NCI-H446 (cell line): ENCODE results near the gene CXCL11.
"Not testable (repeated sequence)": the region's sequence is repeated elsewhere in the genome, so short reads cannot be mapped to it uniquely, and the experiment has no call there.

Source experiments
- DNase-seq, 2 experiments: peaks; one replicate each; lab custom pipeline; 2025; lab: John Stamatoyannopoulos, UW

The CXCL11 gene

DNA sequence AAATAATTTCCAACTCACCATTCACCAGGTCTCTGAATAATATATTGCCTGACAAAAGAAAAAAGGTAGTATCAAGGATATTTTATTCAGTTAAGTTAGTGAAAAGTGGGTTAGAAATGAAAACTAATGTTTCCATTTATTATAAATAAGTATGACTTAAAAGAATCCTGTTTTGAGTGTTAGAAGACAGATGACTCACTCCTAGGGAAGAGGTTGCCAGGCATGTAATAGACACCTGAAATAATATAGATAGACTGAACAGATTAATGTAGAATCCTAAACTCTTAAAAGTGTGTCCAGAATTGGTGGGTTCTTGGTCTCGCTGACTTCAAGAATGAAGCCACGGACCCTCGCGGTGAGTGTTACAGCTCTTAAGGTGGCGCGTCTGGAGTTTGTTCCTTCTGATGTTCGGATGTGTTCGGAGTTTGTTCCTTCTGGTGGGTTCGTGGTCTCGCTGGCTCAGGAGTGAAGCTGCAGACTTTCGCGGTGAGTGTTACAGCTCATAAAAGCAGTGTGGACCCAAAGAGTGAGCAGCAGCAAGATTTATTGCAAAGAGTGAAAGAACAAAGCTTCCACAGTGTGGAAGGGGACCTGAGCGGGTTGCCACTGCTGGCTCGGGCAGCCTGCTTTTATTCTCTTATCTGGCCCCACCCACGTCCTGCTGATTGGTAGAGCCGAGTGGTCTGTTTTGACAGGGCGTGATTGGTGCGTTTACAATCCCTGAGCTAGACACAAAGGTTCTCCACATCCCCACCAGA is 6.5 kb upstream of the CXCL11 start:
- not testable (repeated sequence) for DNase-seq

DNA sequence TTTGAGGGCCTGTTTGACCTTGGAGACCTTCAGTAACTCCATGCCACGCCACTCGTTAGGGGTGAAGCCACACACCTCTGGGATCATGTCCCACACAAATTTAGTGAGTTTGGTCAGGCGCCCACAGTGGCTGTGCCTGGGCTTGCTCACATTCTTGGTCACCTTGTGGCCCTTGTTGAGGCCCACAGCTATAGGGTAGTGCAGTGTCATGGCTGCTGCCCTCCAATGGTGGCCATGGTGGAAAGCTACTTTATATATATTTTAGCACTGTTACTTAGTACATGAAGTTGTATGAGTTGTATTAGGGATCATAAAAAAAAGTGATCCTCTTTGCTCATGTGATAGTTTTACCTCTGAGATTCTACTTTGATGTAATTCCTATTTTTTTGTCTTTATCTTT is 985 bp upstream of the CXCL11 start:
- no peak for DNase-seq

DNA sequence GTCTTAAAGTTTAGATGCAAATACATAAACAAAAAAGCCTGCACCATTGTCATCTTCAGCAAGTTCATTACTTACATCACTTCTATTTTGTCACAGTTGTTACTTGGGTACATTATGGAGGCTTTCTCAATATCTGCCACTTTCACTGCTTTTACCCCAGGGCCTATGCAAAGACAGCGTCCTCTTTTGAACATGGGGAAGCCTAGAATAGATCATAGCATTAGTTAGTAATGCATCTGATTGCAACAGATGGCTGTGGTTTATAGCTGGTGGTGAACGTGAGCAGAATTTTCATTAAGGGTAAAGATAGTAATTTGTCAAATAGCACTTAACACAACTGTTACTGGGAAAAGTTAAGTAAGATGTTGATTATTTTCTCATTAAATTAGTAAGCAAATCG is 729 bp downstream of the CXCL11 start:
- no peak for DNase-seq

DNA sequence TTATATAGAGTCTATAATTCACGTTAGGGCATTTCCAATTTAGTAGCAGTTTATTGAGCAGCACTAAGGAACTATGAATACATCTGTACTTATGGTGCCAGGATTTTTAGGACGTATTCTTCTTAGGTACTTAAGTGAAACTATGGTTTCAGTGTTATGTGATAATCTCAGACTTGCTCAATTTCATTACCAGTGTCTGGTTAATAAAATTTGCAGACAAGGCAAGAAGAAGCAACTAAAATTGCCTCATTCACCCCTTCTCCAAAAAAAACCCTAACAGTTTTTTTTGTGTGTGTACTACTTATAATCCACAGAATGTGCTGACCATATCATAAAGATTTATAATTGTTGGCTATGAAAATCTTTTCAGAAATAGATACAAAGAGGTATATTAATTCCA is 6.6 kb downstream of the CXCL11 start:
- no peak for DNase-seq

DNA sequence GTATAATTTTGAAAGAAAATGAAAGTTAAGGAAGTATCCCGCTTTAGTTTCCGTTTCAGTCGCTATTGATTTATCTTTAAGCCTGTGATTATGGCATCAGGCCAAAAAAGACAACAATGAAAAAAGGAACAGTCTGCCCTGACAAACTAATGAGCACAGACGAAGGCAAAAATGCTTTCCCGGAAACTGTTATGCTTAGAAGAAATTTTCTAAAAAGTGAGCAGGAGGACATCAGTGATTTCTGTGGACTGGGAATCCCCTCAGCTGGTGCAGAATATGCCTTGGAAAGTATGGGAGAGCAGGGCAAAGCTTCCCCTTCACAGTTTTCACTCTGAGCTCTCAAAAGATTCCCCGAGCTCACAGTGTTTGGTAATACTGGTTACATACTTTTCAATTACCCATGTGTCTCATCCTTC is 7.5 kb downstream of the CXCL11 start:
- DNase-seq = no peak

DNA sequence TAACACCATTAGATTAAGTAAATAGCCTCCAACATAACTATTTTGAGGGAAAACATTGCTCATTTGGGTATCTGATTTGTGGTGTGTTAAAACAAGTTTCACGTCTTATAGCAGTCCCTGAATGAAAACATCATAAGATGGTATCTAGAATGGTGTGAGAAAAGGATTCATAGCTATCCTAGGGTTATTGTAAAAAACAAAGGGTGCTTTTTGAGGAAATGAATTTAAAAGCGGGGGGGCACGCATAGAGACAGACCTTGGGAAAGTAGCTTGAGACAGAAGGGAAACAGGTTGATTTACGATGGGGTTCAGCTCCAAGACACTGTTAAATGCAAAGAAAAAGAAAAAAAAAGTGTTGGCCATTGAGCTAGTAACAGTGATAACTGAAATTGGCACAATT is 11.8 kb downstream of the CXCL11 start:
- DNase-seq = no peak

DNA sequence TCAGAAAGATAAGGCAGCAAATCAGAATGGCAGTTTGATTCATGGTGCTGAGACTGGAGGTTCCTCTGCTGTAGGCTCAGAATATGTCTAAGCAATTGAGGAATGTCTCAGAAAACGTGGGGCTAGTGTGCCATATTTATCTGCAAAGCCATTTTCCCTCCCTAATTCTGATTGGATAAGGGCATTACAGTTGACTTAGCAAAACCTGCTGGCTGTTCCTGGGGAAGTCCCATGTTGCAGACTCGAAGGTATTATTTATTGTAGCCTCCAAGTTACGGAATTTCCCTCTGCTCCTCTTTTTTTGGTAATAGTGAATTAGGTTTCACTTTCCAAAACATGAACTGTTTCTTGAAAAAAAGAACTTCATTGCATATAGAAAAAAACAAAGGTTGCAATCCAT is 12.5 kb downstream of the CXCL11 start, which contains the start of gene CXCL10:
TSS of gene CXCL10 (minus strand) at position 109 of the 400 bp plus-strand sequence. CDS start at position 43, 66 bp downstream.
- DNase-seq = no peak

DNA sequence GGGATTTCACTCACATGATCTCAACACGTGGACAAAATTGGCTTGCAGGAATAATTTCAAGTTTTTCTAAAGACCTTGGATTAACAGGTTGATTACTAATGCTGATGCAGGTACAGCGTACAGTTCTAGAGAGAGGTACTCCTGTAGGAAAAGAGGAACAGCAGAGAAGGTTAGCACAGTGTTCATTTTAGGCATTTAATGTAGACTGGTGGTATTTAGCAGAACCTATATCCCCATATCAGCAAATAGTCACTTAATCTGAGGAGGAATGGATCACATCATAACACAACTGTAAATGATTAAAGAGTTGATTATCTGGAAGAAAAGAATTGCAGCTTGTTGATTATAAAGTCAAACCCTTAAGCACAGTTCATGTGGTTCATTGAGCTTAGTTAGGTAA is 13.2 kb downstream of the CXCL11 start:
- DNase-seq = no peak

DNA sequence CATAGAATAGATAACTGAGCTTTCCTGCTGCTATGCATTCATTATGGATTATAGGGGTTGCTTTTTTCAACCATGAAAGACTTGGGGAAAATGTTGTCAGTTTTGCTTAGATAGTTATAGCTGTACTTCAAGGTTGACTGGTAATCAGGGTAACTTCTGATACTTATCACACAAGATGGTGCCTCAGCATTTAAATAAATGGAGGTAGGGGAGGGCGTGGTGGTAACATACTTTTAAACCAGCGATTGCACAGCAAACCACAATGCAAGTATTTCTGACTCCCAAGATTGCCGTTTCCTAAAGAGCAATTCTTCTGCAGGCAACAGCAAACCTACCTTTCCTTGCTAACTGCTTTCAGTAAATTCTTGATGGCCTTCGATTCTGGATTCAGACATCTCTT is 13.8 kb downstream of the CXCL11 start:
- DNase-seq = no peak

DNA sequence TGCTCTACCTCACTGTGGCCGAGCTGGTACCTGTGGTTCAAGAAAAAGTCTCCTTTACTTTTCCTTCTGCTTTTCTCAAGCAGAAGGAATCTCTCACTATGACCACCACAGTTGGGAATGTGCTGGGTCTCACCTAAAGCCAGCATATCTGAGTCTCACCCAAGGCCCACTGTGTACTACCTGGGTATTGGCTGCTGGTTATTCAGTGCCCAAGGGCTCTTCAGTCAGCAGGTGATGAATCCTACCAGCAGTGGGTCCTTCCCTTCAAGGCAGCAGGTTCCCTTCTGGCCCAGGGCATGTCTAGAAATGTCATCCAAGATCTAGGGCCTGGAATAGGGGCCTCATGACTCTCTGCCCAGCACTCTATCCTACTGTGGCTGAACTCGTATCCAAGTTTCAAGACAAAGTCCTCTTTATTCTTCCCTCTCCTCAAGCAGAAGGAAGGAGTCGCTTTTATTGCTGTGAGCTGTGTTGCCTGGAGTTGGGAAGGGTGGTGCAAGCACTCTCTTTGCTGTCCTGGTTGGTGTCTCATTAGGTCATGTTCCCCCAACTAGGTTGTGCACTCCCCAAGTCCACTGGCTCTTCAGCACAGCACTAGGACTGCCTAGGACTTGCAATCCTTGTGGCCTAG is 18.7 kb downstream of the CXCL11 start:
- DNase-seq = no peak

DNA sequence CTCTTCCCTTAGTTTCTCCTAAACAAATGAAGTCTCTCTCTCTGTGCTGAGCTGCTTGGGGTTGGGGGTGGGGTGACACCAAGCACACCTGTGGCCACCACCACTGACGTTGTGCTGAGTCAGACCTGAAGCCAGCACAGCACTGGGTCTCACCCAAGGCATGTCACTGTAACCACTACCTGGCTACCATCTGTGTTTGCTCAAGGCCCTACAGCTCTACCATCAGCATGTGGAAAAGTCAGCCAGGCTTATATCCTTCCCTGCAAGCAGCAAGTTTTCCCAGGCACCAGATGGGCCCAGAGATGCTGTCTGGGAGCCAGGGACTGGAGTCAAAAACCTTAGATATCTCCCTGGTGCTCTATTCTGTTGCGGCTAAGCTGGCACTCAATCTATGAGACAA is 19.5 kb downstream of the CXCL11 start:
- DNase-seq = peak in 1 of 2 experiments; percentile 69

DNA sequence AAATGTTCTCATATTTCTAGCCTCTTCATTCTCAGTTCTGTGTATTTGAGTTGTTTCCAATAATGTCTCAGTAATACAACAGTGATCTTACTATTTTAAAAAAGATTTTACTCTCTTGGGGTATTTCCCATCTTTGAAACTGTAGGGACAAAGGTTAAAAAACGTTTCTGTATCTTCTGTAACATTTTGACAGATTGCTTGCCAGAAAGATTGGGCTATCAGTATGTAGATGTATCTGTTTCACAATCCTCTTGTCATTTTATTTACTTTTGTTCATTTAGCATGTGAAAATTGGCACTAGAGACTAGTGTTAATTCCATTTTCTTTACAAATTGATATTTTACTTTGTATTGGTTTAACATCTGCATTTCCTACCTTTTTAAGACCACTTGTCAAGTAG is 22.3 kb downstream of the CXCL11 start:
- DNase-seq = no peak

DNA sequence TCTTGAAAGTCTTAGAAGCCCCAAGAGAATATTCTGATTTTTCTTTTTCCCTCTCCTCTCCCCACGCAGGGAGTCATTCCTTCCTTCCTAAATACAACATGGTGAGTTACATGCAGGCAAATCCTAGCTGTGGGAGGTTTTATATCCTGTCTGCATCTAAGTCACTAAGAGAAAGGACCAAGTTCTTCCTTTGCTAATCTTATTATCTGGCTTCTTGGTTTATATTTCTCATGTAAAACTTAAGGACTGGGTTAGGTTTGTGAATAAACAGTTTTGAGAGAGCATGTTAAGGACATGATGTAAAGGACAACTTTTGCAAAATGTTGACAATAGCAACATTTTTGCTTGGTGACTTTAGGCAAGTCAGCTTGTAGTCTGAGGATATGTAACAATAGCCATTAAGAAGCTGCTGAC is 23.5 kb downstream of the CXCL11 start:
- no peak for DNase-seq

DNA sequence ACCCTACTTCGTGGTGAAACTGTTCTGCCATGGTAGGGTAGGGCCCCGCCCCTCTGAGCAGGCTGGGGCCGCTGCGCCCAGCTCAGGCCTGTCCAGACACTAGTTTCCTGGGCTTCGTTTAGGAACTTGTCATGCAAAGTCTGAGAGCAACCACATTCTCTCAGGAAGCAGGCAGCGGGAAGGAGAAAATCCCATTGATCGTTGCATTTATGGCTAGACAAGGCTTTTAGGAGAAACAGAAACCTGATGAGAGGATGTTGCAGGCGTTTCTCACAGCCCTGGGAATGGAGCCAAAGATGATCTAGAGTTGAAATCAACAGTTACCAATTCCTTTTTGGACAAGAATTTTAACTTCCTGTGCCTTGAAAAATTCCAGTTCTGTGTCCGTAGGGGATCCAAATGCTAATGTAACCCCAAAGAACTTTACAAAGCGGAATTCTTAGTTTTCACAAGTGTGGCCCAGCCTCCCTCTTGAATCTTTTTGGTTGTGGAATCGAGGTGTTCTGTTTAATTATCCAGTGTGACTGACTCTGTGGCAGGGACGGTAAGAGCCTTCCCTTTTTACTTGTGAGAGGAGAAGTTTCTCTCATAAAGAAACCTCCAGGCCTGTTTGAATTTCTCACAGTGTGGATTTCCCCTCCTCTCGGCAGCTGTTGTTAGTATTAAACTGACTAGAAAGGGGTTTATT is 24.0 kb downstream of the CXCL11 start:
- no peak for DNase-seq

DNA sequence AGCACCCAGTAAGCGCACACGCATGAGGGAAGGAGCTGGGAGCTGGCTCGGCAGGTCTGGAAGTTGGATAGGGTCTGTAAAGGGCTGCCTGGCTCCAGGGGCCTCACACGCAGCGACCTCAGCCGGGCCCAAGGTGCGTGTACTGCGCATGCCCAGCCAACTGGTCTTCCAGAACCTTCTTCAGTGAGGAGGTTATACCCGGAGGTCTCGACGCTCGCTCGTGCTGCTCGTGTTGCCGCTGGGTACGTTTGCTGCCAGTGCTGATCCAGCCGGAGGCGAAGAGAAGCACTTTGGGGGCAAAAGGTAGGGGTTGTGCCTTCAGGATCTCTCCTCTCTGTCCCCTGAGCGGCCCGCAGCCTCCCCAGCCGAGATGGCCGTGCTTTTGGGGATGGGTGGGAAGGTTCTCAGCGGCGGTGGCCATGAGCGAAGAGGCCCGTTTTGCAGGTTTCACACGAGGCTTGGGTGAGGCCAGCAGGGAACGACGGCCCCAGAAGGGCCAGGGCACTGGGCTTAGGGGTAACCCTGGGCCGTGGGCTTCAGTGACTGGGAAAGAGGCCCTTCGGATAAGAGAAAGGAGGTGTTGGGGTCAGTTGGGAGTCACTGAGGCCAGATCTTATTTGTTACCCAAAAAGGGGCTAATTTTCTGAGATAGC is 24.7 kb downstream of the CXCL11 start:
- DNase-seq = no peak

DNA sequence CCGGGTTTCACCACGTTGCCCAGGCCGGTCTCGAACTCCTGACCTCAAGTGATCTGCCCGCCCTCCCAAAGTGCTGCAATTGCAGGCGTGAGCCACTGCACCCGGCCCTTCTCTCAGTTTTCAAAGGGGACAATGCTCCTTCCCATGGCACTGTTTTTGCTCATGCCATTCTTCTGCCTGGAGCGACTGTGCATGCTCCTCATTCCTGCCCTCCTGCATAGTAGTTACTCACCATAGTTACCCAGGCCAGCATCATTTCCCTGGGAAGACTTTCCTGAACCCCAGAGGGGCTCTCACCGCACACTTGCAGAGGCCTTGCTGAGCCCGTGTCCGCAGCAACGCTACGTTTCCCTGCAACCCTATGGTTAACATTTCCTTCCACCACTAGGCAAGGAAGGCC is 25.3 kb downstream of the CXCL11 start:
- DNase-seq = no peak

DNA sequence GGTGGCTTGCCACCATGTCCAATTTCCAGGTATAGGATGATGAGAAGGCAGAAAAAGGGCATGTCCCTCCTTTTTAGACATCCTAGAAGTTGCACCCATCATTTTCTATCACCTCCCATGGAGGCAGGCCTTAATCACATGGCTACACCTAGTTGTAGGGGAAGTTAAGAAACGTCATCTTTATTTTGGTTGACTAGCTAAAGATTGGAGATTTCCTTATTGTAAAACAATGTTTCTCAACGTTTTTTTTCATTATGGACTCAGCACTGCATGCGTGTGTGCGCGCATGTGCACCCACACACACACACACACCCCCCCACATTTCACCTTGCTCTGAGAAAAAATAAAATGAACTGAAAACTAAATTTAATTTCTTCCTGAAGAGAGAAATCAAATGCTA is 26.6 kb downstream of the CXCL11 start:
- no peak for DNase-seq

DNA sequence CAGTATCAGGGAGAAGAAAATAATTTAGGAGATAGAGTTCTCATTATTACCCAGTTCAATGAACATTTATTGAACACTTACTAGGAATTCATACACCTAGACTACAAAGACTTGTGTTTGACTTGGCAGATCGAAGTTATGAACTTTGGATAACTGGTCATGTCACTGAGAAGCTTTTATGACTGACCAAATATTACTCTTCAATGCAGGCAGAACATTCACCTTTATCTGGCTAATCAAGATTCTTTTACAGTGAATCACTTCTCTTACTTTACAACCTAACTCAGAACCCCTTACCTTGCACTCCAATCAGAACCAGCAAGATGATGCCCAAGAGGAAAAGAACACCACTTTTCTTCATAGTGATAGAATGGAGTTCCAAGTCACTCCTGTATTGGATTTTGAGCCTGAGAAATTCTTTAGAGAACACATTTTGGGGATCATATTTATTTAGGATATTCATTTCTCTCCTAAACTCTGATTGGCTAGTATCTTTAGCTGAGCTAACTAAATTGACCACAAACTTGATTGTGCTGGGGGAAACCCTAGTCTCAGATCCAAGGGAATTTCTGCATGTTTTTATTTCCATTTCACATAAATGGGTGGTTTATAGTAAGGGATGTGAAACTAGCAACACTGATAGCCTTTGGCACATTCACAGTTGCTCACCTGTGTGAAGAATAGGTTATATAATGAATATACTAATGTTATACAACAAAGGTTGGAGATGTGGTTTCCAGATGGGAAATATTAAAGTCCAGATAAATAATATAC is 28.6 kb downstream of the CXCL11 start, which contains the start of gene CXCL9:
TSS of gene CXCL9 (minus strand) at position 421 of the 774 bp plus-strand sequence. CDS start at position 361, 60 bp downstream.
- no peak for DNase-seq

DNA sequence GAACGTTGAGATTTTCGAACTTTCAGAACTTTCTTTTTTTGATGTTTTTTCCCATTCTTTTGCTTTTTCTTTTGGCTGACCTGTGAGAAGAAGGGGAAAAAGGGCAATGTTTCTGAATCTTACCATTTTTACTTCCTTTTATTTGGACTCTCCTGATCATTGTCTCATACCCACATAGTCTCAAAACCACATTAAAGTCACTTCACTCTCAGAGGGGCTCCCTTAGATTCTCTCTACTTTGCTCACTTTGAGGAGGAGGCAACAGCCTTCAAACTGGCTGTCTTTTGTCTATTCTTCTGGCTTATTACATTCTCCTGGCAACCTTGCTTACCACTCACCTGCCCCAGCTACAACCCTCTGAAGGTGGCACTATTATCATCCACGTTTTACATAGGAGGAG is 32.2 kb downstream of the CXCL11 start:
- no peak for DNase-seq

DNA sequence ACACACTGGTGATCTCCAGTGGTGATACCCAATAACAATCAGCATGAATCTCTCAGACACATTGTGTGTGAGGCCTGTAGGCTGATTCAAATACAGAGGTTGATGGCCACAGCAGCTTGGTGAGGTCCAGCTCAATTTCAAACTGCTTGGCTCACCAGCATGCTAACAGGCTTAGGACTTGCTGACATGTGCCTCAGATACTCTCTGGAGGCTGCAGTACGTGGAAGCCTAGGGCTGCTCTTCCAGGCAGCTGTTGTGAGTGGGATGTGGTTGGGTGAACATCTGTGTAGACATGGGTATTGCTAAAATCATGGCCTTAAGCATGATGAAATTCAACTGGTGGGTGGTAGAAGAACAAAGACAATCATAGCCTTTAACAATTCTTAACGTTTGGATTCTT is 32.8 kb downstream of the CXCL11 start:
- DNase-seq = no peak

DNA sequence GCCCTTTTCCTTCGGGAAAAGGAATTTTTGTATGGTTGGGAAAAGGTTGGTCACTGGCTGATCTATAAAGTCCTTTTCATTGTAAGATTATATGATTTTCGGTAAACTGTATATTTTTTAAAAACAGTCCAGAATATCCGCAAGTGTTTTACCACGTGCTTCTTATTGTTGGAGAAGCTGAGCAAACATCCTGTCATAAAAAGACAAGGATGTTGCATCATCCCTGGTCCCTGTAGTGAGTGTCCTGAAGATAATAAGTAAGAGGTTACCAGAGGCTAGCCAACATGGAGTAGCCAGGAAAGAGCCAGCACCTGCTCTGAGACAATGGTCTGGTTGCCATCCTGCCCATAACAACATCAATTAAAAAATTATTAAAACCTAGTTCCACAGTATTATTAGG is 33.7 kb downstream of the CXCL11 start:
- no peak for DNase-seq

DNA sequence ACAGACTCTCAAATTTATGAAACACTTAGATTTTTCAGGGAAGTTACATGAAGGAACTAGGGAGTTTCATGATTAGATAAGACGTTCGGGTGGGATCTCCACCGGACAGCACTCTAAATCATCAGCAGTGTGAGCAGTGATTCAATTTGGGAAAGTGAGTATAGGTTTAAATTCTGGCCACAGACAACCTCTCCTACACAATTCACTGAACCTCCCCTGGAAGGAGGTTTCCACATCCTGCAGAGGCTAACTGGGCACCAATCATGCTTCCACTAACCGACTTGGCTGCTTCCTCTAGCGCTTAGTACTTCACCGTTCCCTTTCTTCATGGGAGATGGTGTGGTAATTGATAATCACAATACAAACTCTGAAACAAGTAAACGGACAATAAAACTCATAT is 34.2 kb downstream of the CXCL11 start:
- no peak for DNase-seq
